SU-DHL-6 (cell line): Measurements from ENCODE around the gene FGD5.

Source experiments
- H2AFZ ChIP-seq: fragments of 200-600 bp; sonication (generic); 2 replicates; pipeline ENCODE4 v1.6.1; 2014; ENCODE audit warnings: low read depth, mild to moderate bottlenecking, moderate library complexity, mixed read lengths, antibody characterized with exemption, low read length; ENCODE audit not compliant: severe bottlenecking
- H3F3A ChIP-seq: fragments of 200-600 bp; shearing (Covaris generic); 2 replicates; pipeline ENCODE4 v1.6.0; 2016; ENCODE audit warnings: antibody characterized with exemption, mild to moderate bottlenecking; ENCODE audit not compliant: insufficient read depth
- H3K27ac ChIP-seq: fragments of 200-600 bp; sonication (generic); 2 replicates; pipeline ENCODE4 v1.5.1; 2016; ENCODE audit warnings: low read depth, mild to moderate bottlenecking, low read length, moderate library complexity, mixed read lengths
- H3K27me3 ChIP-seq: fragments of 200-600 bp; sonication (generic), shearing (Covaris generic); 2 replicates; pipeline ENCODE4 v1.6.0; 2014; ENCODE audit warnings: mild to moderate bottlenecking, low read length
- H3K36me3 ChIP-seq: fragments of 200-600 bp; sonication (generic); 2 replicates; pipeline ENCODE4 v1.6.1; 2014; ENCODE audit warnings: mild to moderate bottlenecking, low read length, mixed read lengths
- H3K4me2 ChIP-seq: fragments of 300-600, 200-600 bp; shearing (Covaris generic), sonication (generic); 2 replicates; pipeline ENCODE4 v1.6.0; 2014; ENCODE audit warnings: low read length, low read depth, mild to moderate bottlenecking; ENCODE audit not compliant: poor library complexity, severe bottlenecking
- H3K4me3 ChIP-seq: fragments of 200-600 bp; sonication (generic); 2 replicates; pipeline ENCODE4 v1.5.1; 2014; ENCODE audit warnings: antibody characterized with exemption, low read length, mild to moderate bottlenecking, mixed read lengths; ENCODE audit not compliant: insufficient read depth, poor library complexity, severe bottlenecking
- H3K79me2 ChIP-seq: fragments of 200-600 bp; sonication (generic); 2 replicates; pipeline ENCODE4 v1.6.1; 2014; ENCODE audit warnings: mild to moderate bottlenecking, low read length, moderate library complexity; ENCODE audit not compliant: insufficient read depth
- H3K9ac ChIP-seq: fragments of 200-600 bp; sonication (generic); 2 replicates; pipeline ENCODE4 v1.7.0; 2014; ENCODE audit warnings: mild to moderate bottlenecking, low read length
- H3K9me2 ChIP-seq: fragments of 200-600 bp; sonication (generic); replicated peaks from 2 replicates; pipeline ENCODE4 v1.6.1; 2014; ENCODE audit warnings: low read length; ENCODE audit not compliant: insufficient read depth
- H3K9me3 ChIP-seq: fragments of 200-600 bp; sonication (generic); 2 replicates; pipeline ENCODE4 v1.6.1; 2014; ENCODE audit warnings: low read length, mixed read lengths; ENCODE audit not compliant: insufficient read depth
- H4K20me1 ChIP-seq: fragments of 200-600 bp; sonication (generic); 2 replicates; pipeline ENCODE4 v1.6.1; 2014; ENCODE audit warnings: low read depth, mild to moderate bottlenecking, antibody characterized with exemption, low read length, moderate library complexity, mixed read lengths
- CTCF ChIP-seq: fragments of 200-600 bp; sonication (generic); IDR thresholded peaks from one replicate; pipeline ENCODE4 v1.5.1; 2017; ENCODE audit warnings: antibody characterized with exemption, mild to moderate bottlenecking, low read length, moderate library complexity; ENCODE audit not compliant: insufficient read depth, poor library complexity, severe bottlenecking
- EZH2phosphoT487 ChIP-seq: fragments of 200-600 bp; sonication (generic), shearing (Covaris generic); conservative IDR thresholded peaks from 2 replicates; pipeline ENCODE4 v1.6.1; 2018; ENCODE audit warnings: mild to moderate bottlenecking, antibody characterized with exemption, low read length, moderate library complexity, mixed read lengths

The FGD5 gene

DNA sequence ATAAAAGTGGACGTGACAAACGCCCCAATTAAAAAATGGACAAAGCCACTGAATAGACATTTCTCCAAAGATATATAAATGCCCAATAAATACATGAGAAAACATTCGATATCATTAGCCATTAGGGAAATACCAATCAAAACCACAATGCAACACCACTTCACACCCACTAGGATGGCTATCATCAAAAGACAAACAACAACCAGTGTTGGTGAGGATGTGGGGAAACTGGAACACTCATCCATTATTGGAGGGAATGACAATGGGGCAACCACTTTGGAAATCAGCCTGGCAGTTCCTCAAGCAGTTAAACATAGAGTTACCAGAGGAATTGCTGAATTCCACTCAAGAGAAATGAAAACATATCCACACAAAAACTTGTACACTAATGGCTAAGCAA is 32.4 kb upstream of the FGD5 start:
- no peak for TF ChIP-seq CTCF
- TF ChIP-seq EZH2phosphoT487: no peak
- H3K27me3 ChIP-seq: no peaks in the 10 kb centered on the region
- H3K9ac ChIP-seq: no peak overlapping the region
- no peaks in the 10 kb centered on the region for H3K36me3 ChIP-seq
- H4K20me1 ChIP-seq: no peaks in the 10 kb centered on the region
- no peak overlapping the region for H3K27ac ChIP-seq
- H3K4me2 ChIP-seq: no peak overlapping the region
- no peak overlapping the region for H2AFZ ChIP-seq
- no peaks in the 10 kb centered on the region for H3K9me3 ChIP-seq
- no peaks in the 10 kb centered on the region for H3F3A ChIP-seq
- no peaks in the 10 kb centered on the region for H3K9me2 ChIP-seq
- no peaks in the 10 kb centered on the region for H3K79me2 ChIP-seq
- no peak overlapping the region for H3K4me3 ChIP-seq

- Histone ChIP-seq H3K4me2 (no peak overlapping the region), H2AFZ (no peak overlapping the region)
Measured at GRCh38 chr3:14787630-14788029, 31.1 kb upstream of the FGD5 start.

DNA sequence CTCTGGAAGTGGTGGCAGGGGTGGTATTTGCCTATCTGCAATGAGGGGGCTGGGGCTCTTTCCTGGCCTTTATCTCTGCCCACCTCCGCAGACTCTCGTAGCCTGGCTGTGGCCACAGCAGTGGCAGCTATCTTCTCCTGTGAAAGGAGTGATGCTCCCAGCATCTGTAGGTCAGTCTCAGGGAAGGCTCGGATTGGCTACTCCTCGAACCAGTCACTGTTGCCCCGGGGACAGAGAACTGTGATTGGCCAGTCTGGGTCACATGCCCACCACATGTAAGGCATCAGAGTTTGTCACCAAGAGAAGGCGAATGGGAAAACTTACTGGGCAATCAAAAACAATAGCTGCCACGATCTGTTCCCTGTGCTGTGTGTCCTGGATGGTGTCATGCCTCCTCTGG is 30.1 kb upstream of the FGD5 start:
- Histone ChIP-seq H3K4me2 (no peak overlapping the region), H3K9me2 (no peaks in the 10 kb centered on the region)

More at GRCh38 chr3:14787630-14788029, 31.1 kb upstream of the FGD5 start:
- Histone ChIP-seq H3K4me3 (no peak overlapping the region), H3K9ac (no peak overlapping the region), H3K9me3 (no peaks in the 10 kb centered on the region), H3K36me3 (no peaks in the 10 kb centered on the region), H3F3A (no peaks in the 10 kb centered on the region), H4K20me1 (no peaks in the 10 kb centered on the region), H3K9me2 (no peaks in the 10 kb centered on the region), H3K27ac (no peak overlapping the region), H3K79me2 (no peaks in the 10 kb centered on the region), H3K27me3 (no peaks in the 10 kb centered on the region)
- TF ChIP-seq EZH2phosphoT487 (no peak), CTCF (no peak)

More for the DNA sequence above, 30.1 kb upstream of the FGD5 start:
- no peaks in the 10 kb centered on the region for H3K9me3 ChIP-seq
- H3K27me3 ChIP-seq: no peaks in the 10 kb centered on the region
- no peaks in the 10 kb centered on the region for H3F3A ChIP-seq
- H3K36me3 ChIP-seq: no peaks in the 10 kb centered on the region
- H3K79me2 ChIP-seq: no peaks in the 10 kb centered on the region
- no peaks in the 10 kb centered on the region for H4K20me1 ChIP-seq
- TF ChIP-seq CTCF (no peak), EZH2phosphoT487 (no peak)
- H3K27ac ChIP-seq: no peak overlapping the region
- no peak overlapping the region for H2AFZ ChIP-seq
- H3K9ac ChIP-seq: no peak overlapping the region
- H3K4me3 ChIP-seq: no peak overlapping the region
